Ascending aorta (tissue), 2 donors: ENCODE measurements around the gene NNT. TPM values are rescaled to one million over a fixed set of nuclear protein-coding genes. Genes with fewer than 3 reads are reported as not detected.
A peak's percentile ranks its signal among the peaks of the same experiment; 100 is the strongest.
"Not testable (repeated sequence)": the region's sequence is repeated elsewhere in the genome, so short reads cannot be mapped to it uniquely, and the experiment has no call there.

ENCODE experiments used
- DNase-seq, 2 donors: peaks; one replicate each; pipeline ENCODE4 v3.0.0-alpha.2; 2019; ENCODE audit warnings: low spot score in 2 of 2
- H3K27ac ChIP-seq, 2 donors: fragments of 200-600 bp; sonication (generic); one replicate each; pipeline ENCODE4 v1.5.1; 2016 to 2017; ENCODE audit warnings: mild to moderate bottlenecking in 1 of 2
- H3K27me3 ChIP-seq: fragments of 200-600 bp; sonication (generic); one replicate; pipeline ENCODE4 v1.5.1; 2017
- H3K36me3 ChIP-seq, 2 donors: fragments of 200-600 bp; sonication (generic); one replicate each; pipeline ENCODE4 v1.5.1; 2016
- H3K4me1 ChIP-seq, 2 donors: fragments of 200-600 bp; sonication (generic); one replicate each; pipeline ENCODE4 v1.5.1; 2016 to 2017; ENCODE audit warnings: mild to moderate bottlenecking in 1 of 2
- H3K4me3 ChIP-seq, 2 donors: fragments of 200-600 bp; sonication (generic); one replicate each; pipeline ENCODE4 v1.5.1; 2016 to 2017; ENCODE audit warnings: mild to moderate bottlenecking in 1 of 2
- H3K9me3 ChIP-seq, 2 donors: fragments of 200-600 bp; sonication (generic); one replicate each; pipeline ENCODE4 v1.5.1; 2016
- intact Hi-C: fragments of 100-400 bp; cut with DNase I; formaldehyde crosslinking; loops from one replicate; pipeline ENCODE4 v1.15.1; 2023
- total RNA-seq: library from RNA; depleted of rRNA; stranded (reverse); fragments of >200 nt; gene quantifications from one replicate; pipeline ENCODE4 v1.1.0, GENCODE V29; 2016
- TF ChIP-seq, protein P1 (sequence below), 3 experiments: fragments of 200-600 bp in 2 of 3; fragments of 450-650 bp in 1 of 3; sonication (generic) in 2 of 3; IDR thresholded peaks; one replicate each; pipeline ENCODE4 v1.5.1; 2016 to 2019; ENCODE audit warnings: antibody characterized with exemption in 3 of 3, mild to moderate bottlenecking in 1 of 3, moderate library complexity in 1 of 3

The NNT gene
- total RNA-seq, 1 donor from 2014 or later = 13.3 TPM

GRCh38 chr5:43711496-43711895 is 108.5 kb downstream of the NNT start:
- no peaks in the 10 kb centered on the region for H3K9me3 ChIP-seq
- H3K27ac ChIP-seq = no peak overlapping the region
- H3K27me3 ChIP-seq = no peaks in the 10 kb centered on the region
- no peak for DNase-seq
- H3K4me3 ChIP-seq = no peak overlapping the region
- no peaks in the 10 kb centered on the region for H3K4me1 ChIP-seq
- intact Hi-C loops = no loop called here
- TF ChIP-seq, protein P1, sequence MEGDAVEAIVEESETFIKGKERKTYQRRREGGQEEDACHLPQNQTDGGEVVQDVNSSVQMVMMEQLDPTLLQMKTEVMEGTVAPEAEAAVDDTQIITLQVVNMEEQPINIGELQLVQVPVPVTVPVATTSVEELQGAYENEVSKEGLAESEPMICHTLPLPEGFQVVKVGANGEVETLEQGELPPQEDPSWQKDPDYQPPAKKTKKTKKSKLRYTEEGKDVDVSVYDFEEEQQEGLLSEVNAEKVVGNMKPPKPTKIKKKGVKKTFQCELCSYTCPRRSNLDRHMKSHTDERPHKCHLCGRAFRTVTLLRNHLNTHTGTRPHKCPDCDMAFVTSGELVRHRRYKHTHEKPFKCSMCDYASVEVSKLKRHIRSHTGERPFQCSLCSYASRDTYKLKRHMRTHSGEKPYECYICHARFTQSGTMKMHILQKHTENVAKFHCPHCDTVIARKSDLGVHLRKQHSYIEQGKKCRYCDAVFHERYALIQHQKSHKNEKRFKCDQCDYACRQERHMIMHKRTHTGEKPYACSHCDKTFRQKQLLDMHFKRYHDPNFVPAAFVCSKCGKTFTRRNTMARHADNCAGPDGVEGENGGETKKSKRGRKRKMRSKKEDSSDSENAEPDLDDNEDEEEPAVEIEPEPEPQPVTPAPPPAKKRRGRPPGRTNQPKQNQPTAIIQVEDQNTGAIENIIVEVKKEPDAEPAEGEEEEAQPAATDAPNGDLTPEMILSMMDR (IDR thresholded peaks at IDR 0.05) = no peak
- H3K36me3 ChIP-seq = peaks cover 0 to 4% of the 10 kb centered on the region in 2 donors

DNA sequence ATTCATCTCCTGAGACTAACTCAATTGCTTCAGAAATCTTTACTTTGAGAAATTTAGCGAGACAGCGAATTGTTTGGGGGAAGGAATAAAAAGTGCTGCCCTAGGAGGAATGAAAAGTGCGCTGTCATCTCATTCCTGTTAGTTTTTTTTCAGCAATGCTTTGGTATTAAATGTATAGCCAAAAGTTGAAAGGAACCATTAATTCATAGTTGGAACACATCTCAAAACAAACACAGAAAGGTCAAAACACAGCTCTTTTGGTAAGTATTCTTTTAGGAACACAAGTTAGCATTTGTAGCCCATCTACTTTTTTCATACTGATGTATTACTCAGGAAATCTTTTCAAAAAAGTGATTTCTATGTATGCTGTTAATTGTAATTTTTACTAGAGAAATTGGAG is 109.1 kb downstream of the NNT start:
- Histone ChIP-seq H3K36me3 (no peaks in the 10 kb centered on the region), H3K9me3 (no peaks in the 10 kb centered on the region), H3K27ac (no peak overlapping the region), H3K27me3 (no peaks in the 10 kb centered on the region), H3K4me3 (no peak overlapping the region), H3K4me1 (no peaks in the 10 kb centered on the region)
- intact Hi-C loops = no loop called here
- TF ChIP-seq, protein P1 (IDR thresholded peaks at IDR 0.05) = no peak
- DNase-seq = no peak

- H3K4me3 ChIP-seq, H3K9me3 ChIP-seq, intact Hi-C loops, DNase-seq, H3K4me1 ChIP-seq, H3K36me3 ChIP-seq, H3K27ac ChIP-seq, H3K27me3 ChIP-seq: not testable (repeated sequence)
These were observed 116.8 kb downstream of the NNT start for GRCh38 chr5:43719783-43720182.

GRCh38 chr5:43728581-43728980 is 125.6 kb downstream of the NNT start:
- intact Hi-C loops = loop anchor here (5.0 kb wide), 1 partner anchor 66 kb away; no protein-coding TSS in a partner anchor
- TF ChIP-seq, protein P1 (IDR thresholded peaks at IDR 0.05) = no peak
- Histone ChIP-seq H3K27me3 (no peaks in the 10 kb centered on the region), H3K27ac (no peak overlapping the region), H3K36me3 (no peaks in the 10 kb centered on the region), H3K4me1 (no peaks in the 10 kb centered on the region), H3K4me3 (no peak overlapping the region), H3K9me3 (no peaks in the 10 kb centered on the region)
- DNase-seq = no peak

DNA sequence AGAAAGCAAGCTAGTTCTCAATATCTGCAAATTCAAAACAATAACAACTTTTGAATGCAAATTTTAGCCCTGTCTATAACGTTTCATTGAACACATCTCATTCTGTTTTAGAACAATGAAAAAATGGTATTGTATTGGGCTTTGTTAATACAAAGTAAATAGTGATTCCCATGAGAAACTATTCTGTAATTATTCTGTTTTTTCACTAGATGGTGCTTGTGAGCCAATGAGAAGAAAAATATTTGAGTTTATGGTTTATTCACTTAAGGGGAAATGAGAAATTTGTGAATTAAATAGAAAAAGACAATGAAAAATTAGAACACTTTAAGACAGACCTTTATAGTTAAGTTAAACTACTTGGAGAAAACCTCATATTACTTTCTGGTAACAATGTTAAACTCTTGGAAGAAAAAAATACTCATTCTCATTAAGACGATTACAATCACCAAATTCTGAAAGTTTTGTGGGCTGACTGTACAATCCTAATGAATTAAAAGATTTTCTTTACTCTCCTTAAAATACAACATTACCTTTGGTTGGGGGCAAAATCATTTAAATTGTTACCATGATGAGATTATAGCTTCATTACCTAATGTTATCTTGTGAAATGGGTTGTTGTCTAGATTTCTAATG is 127.0 kb downstream of the NNT start:
- intact Hi-C loops = loop anchor here (2.0 to 10.0 kb wide), 4 partner anchors 68 to 1045 kb away; no protein-coding TSS in a partner anchor
- H3K4me1 ChIP-seq = no peaks in the 10 kb centered on the region
- TF ChIP-seq, protein P1 (IDR thresholded peaks at IDR 0.05) = peak in 2 of 3 experiments; percentile 60 to 63
- no peak overlapping the region for H3K27ac ChIP-seq
- no peak for DNase-seq
- no peaks in the 10 kb centered on the region for H3K9me3 ChIP-seq
- H3K4me3 ChIP-seq = no peak overlapping the region
- H3K36me3 ChIP-seq = no peaks in the 10 kb centered on the region
- H3K27me3 ChIP-seq = no peaks in the 10 kb centered on the region

GRCh38 chr5:43730832-43731342 is 127.9 kb downstream of the NNT start:
- no peaks in the 10 kb centered on the region for H3K36me3 ChIP-seq
- no peaks in the 10 kb centered on the region for H3K4me1 ChIP-seq
- TF ChIP-seq, protein P1 (IDR thresholded peaks at IDR 0.05) = no peak
- DNase-seq = no peak
- H3K9me3 ChIP-seq = no peaks in the 10 kb centered on the region
- H3K4me3 ChIP-seq = no peak overlapping the region
- H3K27ac ChIP-seq = no peak overlapping the region
- H3K27me3 ChIP-seq = no peaks in the 10 kb centered on the region
- intact Hi-C loops = loop anchor here (2.0 to 10.0 kb wide), 3 partner anchors 98 to 1044 kb away; no protein-coding TSS in a partner anchor
